Stimulated activated CD4-positive, alpha-beta T cell treated with anti-CD3 and anti-CD28 coated beads, Interleukin-1b, Interleukin-23, amount 100 ng/mL, for 48 hours (primary cell): ENCODE data around the gene ZEB1.
"Not testable (repeated sequence)": the region's sequence is repeated elsewhere in the genome, so short reads cannot be mapped to it uniquely, and the experiment has no call there.

Experiments used
- DNase-seq: peaks from one replicate; pipeline ENCODE4 v3.0.0-alpha.2; 2020

The ZEB1 gene

DNA sequence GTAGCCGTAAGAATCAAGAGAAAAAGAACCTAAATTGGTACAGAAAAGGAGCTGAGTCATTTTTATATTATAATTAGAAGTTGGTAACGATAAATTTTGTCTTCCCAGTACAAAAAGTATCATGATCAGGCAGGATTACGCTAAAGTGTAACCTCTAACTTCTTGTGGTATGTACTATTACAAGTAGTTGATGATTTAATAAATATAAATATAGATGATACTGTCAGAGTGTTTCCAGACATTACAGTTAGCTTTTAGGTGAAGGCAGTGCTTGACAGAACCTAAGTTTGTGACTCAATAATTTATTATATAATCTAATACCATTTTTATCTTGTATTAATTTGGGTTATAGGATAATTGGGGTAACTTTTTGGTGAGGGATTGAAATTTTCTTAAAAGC is 53.4 kb downstream of the ZEB1 start:
- no peak for DNase-seq

DNA sequence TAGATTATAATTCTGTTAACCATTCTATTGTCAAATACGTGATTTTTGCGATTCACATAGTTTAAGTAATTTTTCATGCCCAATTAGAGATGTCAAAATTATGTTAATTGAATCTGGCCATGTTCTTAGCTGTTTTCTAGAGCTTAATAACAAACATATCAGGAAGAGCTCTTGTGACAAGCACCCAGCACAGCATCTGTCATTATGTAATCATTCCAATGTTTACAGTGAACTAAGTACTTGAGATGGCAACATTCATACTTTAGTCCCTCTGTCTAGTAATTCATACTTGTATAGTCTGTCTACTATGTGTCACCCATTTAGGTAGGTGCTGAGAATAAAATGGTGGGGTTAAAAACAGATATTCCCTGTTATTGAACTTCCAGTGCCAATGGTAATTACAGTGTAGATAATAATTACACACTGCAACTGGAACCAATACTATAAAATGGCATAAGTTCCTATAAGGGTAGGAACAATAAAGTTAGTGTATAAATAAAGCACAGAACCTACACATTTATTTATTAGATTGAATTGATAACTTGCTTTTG is 55.2 kb downstream of the ZEB1 start:
- DNase-seq = no peak

DNA sequence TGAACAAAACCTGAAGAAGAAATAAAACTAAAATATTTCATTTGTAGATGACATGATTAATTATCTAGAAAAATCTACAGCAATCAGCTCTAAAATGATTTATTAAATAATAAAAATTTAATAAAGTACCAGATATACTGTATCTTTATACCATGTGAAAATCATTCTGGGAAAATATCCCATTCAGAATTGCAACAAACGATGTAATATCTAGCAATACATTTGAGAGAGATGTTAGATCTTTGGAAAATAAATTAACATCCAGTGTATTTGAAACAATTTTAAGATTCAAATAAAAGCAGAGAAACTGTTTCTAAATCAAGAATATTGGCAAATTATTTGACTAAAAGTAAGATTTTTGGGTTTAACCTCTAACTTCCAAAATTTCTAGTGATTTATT is 62.2 kb downstream of the ZEB1 start:
- DNase-seq = no peak

DNA sequence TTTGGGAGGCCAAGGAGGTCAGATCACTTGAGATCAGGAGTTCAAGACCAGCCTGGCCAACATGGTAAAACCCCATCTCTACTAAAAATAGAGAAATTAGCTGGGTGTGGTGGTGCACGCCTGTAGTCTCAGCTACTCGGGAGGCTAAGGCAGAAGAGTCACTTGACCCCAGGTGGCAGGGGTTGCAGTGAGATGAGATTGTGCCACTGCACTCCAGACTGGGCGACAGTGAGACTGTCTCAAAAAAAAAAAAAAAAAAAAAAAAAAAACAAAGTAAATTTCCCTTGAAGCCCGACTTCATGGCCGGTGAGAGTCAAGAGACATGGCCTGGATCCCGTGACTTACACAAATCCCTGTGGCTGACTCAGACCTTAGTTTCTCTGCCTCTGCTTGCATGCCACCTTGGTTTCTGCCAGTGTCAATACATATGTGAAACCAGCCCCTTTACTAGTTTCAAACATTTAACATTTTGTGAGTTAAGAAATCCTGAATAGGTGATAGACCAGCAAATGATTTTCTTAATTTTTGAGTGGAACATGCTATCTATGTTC is 62.8 kb downstream of the ZEB1 start:
- no peak for DNase-seq

DNA sequence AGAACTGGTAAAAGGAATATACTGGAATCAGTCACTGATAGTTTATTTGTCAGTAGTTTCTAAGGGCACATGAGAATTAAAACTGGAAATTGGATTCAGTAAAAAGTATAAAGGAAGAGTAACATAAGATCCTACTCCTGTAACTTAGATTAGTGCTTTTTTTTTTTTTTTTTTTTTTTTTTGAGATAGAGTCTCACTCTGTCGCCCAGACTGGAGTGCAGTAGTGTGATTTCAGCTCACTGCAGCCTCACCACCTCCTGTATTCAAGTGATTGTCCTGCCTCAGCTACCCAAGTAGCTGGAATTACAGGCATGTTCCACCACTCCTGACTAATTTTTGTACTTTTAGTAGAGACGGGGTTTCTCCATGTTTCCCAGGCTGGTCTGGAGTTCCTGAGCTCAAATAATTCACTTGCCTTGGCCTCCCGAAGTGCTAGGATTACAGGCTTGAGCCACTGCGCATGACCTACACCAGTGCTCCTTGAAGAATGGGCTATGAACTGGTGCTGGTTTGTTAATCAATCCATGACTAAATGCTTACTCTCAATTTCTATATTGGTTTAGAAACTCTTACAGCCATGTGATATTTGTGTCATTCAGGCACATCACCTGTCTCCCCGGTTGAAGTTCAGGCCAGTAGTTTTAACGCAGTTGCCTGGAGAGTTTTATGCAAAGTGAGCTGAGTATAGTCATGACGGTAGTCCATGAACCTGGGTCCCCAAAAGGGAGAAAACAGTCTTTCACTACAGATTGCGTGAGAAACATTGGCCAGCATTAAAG is 65.0 kb downstream of the ZEB1 start:
- no peak for DNase-seq

DNA sequence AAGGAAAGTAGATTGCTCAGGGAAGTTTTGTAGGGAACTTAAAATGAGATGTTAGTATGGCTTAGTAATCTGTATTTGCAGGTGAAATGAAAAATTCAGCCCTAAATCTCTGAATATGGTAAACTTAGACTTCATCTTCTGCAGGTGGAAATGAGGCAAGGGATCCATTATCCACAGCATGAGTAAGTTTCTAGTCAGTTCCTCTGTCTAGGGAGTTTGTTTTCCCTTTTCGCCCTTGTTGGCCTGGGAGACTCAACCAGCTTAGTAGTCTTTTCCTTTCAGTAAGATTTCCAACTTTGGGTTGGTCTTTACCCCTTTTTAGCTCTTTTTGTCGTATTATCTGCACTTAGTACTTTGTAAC is 65.6 kb downstream of the ZEB1 start:
- DNase-seq = no peak

DNA sequence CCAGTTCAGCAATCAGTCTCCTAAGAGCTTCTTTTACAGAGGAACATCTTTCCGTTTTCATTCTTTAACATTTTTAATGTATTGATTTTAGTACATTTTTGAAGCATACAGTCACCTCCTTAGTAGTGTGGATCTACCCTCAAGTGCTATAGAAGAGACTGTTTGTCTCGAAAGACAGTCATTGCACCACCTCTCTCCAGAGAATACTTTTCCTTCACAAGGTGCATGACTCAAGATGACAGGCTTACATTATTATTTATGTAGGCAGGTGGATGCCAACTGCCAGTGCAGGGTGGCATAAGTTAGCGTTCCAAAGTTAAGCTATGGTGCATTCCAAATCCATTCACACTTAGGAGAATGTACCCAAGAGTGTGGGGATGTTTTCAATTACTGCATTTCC is 71.8 kb downstream of the ZEB1 start:
- DNase-seq = no peak

DNA sequence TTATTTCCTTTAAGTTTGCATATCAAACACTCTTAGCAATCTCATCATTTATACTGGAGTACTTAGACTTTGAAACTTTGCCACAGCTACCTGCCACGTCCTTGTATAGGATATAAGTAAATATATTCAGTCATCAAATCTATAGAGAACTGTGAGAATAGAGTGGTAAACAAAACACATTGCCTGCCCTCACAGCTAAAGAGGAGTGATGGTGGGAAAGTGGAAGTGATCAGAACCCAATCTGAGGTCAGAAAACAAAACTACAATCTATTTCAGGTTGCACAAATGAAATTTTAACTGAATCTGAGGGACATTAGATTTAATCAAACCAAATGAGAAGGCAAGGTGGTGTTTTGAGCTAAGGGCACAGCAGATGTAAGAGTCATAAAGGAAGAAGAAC is 74.8 kb downstream of the ZEB1 start:
- DNase-seq = no peak

DNA sequence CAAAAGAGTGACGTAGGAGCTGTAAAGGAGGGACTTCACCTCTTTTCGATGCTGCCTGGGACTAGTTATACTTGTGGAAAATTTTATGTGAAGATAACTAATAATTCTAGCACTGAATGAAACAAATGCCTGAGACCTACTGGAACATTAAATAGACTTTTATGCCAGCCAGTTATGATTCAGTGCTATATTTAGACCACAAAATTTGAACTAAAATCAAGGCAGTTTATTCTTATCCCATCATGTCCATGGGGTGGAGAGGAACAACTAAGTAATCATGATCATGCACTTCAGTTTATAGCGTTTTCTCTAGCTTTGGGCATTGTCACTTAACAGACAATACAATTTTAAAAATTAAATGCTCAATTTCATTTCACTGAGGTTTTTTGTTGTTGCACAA is 76.7 kb downstream of the ZEB1 start:
- no peak for DNase-seq

DNA sequence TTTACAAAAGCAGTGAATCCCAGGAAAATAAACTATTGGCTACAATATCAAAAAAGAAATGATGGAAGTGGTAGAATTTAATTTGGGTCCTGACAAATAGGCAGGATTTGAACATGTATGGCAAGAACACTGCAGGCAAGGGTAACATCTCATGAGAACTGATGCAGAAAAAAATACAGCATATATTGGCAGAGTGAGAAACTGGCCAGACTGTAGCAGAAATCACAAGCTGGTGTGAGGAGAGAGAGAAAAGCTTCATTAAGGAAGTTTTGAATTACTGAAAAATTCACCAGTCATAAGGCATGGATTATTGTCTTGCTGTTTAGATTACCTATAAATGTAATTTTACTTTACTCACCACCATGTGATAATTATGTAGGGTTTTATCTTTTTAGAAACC is 77.4 kb downstream of the ZEB1 start:
- no peak for DNase-seq

DNA sequence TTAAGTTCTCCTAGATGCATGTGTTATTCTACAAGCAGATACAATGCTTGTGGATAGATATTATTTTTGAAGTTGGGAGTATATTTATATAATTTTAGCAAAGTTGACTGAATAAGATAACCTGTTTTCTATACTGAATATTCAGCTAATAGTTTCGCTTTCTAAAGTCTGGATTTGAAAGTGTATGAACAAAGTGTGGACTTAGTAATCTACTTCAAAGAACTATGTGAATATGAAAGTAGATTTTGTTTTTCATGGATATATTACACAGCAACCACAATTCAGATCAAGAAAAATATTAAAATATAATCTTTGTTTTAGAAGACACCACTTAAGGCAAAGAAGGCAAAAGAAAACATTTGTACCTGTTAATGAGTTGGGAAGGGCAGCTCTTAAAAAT is 78.8 kb downstream of the ZEB1 start:
- DNase-seq = no peak

DNA sequence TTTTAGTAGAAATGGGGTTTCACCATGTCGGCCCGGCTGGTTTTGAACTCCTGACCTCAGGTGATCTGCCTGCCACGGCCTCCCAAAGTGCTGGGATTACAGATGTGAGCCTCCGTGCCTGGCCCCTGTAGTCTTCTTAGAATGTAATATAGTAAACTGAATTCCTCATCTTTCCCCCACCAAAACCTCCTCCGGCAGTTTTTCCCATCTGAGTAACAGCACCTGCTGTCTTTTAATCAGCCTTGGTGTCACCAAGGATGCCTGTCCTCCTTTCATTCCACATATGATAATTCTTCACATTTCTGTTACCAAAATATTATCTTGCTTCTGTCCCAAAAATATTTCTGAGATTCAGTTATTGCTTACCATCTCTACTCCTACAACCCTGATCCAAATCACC is 80.2 kb downstream of the ZEB1 start:
- no peak for DNase-seq

DNA sequence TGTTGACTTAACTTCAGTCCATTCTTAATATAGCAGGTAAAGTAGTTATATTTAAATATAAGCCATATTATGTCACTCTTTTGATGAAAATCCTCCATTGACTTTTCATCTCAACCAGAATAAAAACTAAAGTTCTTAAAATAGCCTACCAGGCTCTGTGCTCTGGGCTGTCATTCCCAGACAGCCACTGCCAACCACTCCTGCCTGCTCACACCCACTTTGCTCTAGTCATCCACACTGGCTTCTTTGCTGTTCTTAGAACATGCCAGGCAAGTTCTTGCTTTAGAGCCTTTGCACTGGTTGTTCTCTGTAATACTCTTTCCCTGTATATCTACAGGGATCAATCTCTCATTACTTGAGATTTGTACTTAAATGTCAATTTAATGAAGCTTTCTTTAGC is 80.6 kb downstream of the ZEB1 start:
- DNase-seq = no peak

DNA sequence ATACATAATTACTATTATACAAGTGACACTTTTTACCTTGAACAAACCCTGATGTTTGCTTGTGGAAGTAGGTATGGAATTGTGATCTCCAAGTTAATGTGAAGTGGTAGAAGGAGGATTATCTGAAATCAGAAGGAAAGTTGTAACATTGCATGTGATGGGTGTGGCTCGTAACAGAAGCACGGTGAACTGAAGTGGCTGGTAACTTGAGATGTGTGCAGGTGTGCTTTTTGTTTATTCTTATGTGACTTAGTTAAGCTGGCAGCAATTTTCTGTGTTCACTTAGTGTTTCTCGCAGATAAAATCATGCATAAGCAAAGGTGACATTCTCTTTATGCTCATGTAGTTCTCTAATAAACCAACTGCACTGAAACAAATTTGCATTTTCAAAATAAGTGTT is 82.3 kb downstream of the ZEB1 start:
- DNase-seq = no peak

DNA sequence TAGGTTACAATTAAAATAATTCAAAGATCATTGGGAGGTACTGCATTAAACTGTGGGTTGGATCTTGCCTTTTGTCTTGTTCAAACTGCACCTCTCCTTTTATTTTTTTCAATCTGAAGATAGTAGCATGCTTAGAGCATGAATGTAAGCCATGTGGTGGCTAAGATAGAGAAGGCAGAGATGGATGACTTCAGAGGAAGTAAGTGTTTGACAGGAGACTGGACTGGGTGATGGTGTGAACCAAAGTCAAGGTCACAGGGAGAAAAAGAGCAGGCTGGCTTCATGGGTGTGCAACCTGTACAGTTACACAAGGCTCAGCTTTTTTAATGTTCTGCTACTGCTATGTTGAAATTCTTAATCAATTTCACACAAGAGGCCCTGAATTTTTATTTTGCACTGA is 85.6 kb downstream of the ZEB1 start:
- no peak for DNase-seq

DNA sequence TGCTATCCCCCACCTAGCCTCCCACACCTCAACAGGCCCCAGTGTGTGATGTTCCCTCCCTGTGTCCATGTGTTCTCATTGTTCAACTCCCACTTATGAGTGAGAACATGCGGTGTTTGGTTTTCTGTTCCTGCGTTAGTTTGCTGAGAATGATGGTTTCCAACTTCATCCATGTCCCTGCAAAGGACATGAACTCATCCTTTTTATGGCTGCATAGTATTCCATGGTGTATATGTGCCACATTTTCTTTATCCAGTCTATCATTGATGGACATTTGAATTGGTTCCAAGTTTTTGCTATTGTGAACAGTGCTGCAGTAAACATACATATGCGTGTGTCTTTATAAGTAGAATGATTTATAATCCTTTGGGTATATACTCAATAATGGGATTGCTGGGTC is 86.8 kb downstream of the ZEB1 start:
- not testable (repeated sequence) for DNase-seq

DNA sequence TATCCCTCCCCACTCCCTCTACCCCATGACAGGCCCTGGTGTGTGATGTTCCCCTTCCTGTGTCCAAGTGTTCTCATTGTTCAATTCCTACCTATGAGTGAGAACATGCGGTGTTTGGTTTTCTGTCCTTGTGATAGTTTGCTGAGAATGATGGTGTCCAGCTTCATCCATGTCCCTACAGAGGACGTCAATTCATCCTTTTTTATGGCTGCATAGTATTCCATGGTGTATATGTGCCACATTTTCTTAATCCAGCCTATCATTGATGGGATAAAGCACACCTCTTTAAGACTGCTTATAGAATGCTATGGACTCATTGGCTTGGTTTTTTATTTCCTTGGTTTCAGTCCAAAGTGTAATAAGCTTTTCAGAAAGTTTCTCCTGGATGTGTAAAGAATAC is 93.4 kb downstream of the ZEB1 start:
- DNase-seq = not testable (repeated sequence)

DNA sequence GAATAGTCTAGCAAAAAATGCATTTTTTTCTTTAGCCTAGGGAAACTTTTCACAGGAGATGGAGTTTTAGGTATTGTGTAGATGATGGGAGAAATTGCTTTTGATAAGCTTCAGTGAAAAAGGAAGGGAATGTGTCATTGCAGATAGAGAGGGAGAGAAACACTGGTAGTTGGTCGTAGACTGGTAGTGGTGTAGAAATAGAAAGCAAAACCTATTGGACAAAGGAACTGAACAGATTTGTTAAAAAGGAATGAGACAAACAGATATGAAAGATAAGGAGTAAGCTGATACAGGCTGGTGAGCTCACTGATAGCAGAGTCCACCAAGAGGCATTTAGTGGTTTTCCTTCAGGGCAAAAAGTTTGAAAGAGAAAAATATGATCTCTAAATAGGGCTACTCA is 94.3 kb downstream of the ZEB1 start:
- no peak for DNase-seq

DNA sequence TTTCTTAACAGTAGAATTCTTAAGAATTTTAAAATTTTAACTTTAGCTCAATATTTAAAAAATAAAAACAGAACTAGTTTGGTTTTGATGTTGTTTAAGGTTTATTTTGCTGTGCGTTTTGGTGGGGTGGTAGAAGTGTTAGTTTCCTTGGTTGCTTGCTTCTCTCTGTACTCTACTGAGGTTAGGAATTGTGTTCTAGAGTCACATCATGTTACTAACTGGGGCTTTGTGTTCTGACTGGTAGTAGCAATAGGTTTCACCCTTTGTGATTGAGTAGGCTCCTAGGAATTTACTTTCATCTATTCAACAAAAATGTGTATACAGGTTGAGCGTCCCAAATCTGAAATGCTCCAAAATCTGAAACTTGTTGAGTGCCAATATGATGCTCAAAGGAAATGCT is 99.5 kb downstream of the ZEB1 start:
- no peak for DNase-seq

DNA sequence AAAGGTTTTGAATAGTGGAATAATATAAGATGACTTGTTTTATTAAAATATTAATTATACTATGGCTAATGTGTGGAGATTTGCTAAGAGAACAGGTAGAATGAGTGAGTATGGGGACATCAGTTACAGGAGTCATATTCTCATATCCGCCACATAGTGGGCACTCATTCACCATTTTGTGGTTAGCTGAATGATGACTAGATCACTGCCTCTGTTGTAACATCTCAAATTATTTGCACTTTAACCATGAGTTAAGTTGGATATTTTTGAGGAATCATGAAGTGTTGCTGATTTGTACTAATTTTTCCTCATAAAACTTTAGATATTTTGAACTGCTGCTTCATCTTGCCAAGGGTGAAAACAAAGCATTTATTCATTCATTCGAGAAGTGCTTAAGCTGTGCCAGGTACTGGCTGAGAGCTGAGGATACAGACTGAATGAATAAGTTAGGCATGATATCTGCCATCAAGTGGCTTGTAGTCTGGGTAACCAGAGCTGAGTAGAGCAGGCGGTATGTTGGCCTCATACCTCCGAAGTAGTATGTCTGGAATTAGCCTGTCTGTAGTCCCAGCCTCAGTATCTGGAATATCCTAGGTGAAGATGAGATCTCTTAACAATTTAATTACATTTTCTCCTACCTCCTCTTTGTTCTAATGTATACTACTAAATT is 100.5 kb downstream of the ZEB1 start:
- DNase-seq = no peak

DNA sequence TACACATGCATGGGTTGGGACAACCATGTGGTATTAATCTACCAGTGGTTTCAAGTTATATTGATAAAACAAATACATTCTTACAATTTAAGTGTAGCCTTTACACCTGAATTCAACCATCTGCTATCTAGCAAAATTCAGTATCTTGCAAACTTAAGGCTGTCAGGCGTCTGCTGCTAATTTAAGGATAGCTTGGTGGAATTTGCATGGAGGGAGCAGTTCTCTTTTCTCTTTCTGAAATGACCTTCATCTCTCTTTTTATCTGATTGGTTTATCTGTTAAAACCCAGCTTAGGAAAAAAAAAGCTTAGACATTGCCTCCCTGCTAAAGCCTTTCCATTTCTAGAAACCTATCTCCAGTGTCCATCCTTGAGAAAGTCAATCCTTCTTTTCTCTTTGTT is 102.3 kb downstream of the ZEB1 start:
- DNase-seq = no peak

DNA sequence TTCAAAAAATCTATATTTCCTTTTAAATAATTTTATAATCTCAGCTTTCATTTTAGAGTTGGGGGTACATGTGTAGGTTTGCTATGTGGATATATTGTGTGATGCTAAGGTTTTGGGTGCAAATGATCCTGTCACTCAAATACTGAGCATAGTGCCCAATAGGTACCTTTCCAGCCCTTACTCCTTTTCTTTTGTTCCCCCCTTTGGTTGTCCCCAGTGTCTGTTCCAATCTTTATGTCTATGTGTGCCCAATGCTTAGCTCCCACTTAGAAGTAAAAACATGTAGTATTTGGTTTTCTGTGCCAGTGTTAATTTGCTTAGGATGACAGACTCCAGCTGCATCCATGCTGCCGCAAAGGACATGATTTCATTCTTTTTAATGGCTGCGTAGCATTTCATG is 103.6 kb downstream of the ZEB1 start:
- DNase-seq = no peak

DNA sequence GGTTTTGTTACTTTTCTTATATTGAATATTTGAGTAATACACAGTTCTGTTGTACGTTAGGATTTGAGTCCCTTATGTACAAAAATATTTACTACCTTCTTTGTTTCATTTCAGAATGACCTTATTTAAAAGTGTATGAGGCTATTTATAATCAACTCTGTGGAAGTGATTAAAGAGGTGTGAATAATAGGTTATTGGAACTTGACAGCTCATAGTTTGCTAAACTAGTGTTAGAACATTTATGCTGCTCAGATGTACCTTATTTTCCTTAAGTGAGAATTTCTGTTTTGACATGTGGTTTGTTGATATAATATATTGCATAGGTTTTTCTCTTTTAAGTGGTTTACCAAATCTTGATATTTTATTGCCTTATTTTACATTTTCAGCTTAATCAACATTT is 105.5 kb downstream of the ZEB1 start:
- DNase-seq = no peak

DNA sequence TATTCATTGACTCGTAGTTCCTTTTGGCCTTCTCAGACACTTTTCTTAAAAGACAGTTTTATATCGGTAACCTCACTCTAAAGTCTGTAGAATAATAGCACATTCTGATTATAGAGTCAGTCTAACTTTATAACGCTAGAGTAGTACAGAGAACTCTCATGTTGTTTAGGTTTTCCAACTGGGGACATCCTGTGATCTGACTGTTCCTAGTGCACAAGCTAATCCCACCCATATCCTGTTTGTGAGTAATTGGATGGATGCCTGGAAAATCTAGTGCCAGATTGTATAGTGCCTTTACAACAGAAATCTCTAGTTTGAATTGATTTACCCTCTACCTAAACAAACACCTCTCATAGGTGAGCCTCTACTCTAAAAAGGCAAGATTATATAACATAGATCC is 107.4 kb downstream of the ZEB1 start:
- no peak for DNase-seq
